Hepatocyte (in vitro differentiated cells): ENCODE data around the gene ATF6. TPM values are rescaled to one million over a fixed set of nuclear protein-coding genes. Genes with fewer than 3 reads are reported as not detected.
A peak's percentile ranks its signal among the peaks of the same experiment; 100 is the strongest.

ENCODE experiments used
- DNase-seq: peaks from one replicate; pipeline ENCODE4 v3.0.0-alpha.2; 2016; ENCODE audit warnings: low spot score
- H2AFZ ChIP-seq: fragments of 200-600 bp; sonication (generic); 2 replicates; pipeline ENCODE4 v1.6.0; 2016; ENCODE audit warnings: antibody characterized with exemption, mild to moderate bottlenecking
- H3K27ac ChIP-seq: fragments of 200-600 bp; sonication (generic); 2 replicates; pipeline ENCODE4 v1.5.1; 2016; ENCODE audit warnings: mild to moderate bottlenecking
- H3K27me3 ChIP-seq: fragments of 200-600 bp; sonication (generic); 2 replicates; pipeline ENCODE4 v1.6.1; 2016
- H3K36me3 ChIP-seq: fragments of 200-600 bp; sonication (generic); replicated peaks from 2 replicates; pipeline ENCODE4 v1.5.1; 2016; ENCODE audit warnings: low read depth; ENCODE audit not compliant: insufficient read depth
- H3K4me1 ChIP-seq: fragments of 200-600 bp; sonication (generic); 2 replicates; pipeline ENCODE4 v1.5.1; 2016; ENCODE audit warnings: mild to moderate bottlenecking, moderate library complexity; ENCODE audit not compliant: insufficient read depth
- H3K4me2 ChIP-seq: fragments of 200-600 bp; sonication (generic); 2 replicates; pipeline ENCODE4 v1.6.0; 2016
- H3K4me3 ChIP-seq: fragments of 200-600 bp; sonication (generic); 2 replicates; pipeline ENCODE4 v1.5.1; 2016; ENCODE audit warnings: mild to moderate bottlenecking
- H3K79me2 ChIP-seq: fragments of 200-600 bp; sonication (generic); 2 replicates; pipeline ENCODE4 v1.6.0; 2017; ENCODE audit warnings: mild to moderate bottlenecking
- H3K9me2 ChIP-seq: fragments of 200-600 bp; sonication (generic); replicated peaks from 2 replicates; pipeline ENCODE4 v1.6.0; 2017; ENCODE audit warnings: mild to moderate bottlenecking; ENCODE audit not compliant: insufficient read depth
- H3K9me3 ChIP-seq: fragments of 200-600 bp; sonication (generic); 2 replicates; pipeline ENCODE4 v1.5.1; 2016; ENCODE audit warnings: low read depth, mild to moderate bottlenecking
- H4K20me1 ChIP-seq: fragments of 200-600 bp; sonication (generic); 2 replicates; pipeline ENCODE4 v1.6.0; 2016; ENCODE audit warnings: mild to moderate bottlenecking; ENCODE audit not compliant: insufficient read depth, poor library complexity, severe bottlenecking
- EZH2 ChIP-seq: fragments of 200-600 bp; sonication (generic); IDR thresholded peaks from 2 replicates; pipeline ENCODE4 v1.6.1; 2016; ENCODE audit warnings: antibody characterized with exemption, mild to moderate bottlenecking, borderline replicate concordance
- EZH2phosphoT487 ChIP-seq: fragments of 200-600 bp; sonication (generic); IDR thresholded peaks from one replicate; pipeline ENCODE4 v1.6.1; 2018; ENCODE audit warnings: antibody characterized with exemption, mild to moderate bottlenecking, low read depth, moderate library complexity; ENCODE audit not compliant: unreplicated experiment, severe bottlenecking
- WGBS: methylation state at CpG from one replicate; pipeline ENCODE4 v1.1.6; 2016; ENCODE audit warnings: low lambda C conversion rate; ENCODE audit errors: missing lambda C conversion rate; 5-methylcytosine and 5-hydroxymethylcytosine counted together
- polyA plus RNA-seq: library from polyadenylated mRNA; unstranded; fragments of >200 nt; fragmentation: Nextera tagmentation; extraction: Ambion mirVana; gene quantifications from 2 replicates; pipeline ENCODE4 v1.2.1, GENCODE V29; 2016
- total RNA-seq: library from RNA; depleted of rRNA; stranded (reverse); fragments of >200 nt; gene quantifications from 2 replicates; pipeline ENCODE4 v1.2.3, GENCODE V29; 2014
- TF ChIP-seq, protein P1 (sequence below): fragments of 200-600 bp; sonication (generic); IDR thresholded peaks from 2 replicates; pipeline ENCODE4 v1.5.1; 2016; ENCODE audit warnings: antibody characterized with exemption, mild to moderate bottlenecking; ENCODE audit not compliant: poor library complexity

Gene ATF6
- total and polyA plus RNA-seq, 2 experiments from 2014 or later: 15.3 to 29.8 TPM

DNA sequence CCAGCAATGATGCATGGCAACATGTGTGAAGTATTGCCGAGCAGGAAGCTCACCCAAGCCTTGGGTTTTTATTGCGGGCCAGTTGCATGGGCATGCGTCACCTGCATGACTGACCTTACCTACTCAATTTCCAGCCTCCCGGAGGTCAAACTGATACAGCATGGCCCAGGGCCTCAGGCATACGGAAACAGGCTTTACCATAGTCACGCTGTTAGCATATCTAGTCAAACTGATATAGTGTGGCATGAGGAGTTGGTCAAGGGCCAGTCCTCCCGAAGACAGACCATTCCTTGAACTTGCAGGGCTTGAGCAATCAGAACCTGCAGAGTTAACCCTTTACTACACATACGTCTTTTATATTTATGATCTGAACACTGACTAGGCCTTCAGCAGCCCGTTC lies 22.9 kb upstream of the ATF6 start:
- H3K36me3 ChIP-seq: no peaks in the 10 kb centered on the region
- 67% methylated on average over 9 of the region's 9 CpGs for WGBS
- H3K4me2 ChIP-seq: no peak overlapping the region
- no peaks in the 10 kb centered on the region for H3K79me2 ChIP-seq
- H3K27me3 ChIP-seq: no peaks in the 10 kb centered on the region
- H3K9me3 ChIP-seq: no peaks in the 10 kb centered on the region
- peak; percentile 26 for DNase-seq
- no peaks in the 10 kb centered on the region for H4K20me1 ChIP-seq
- H3K9me2 ChIP-seq: no peaks in the 10 kb centered on the region
- H3K27ac ChIP-seq: peak overlapping the region; percentile 73
- no peaks in the 10 kb centered on the region for H3K4me1 ChIP-seq
- H3K4me3 ChIP-seq: no peak overlapping the region
- no peak overlapping the region for H2AFZ ChIP-seq
- TF ChIP-seq, protein P1, sequence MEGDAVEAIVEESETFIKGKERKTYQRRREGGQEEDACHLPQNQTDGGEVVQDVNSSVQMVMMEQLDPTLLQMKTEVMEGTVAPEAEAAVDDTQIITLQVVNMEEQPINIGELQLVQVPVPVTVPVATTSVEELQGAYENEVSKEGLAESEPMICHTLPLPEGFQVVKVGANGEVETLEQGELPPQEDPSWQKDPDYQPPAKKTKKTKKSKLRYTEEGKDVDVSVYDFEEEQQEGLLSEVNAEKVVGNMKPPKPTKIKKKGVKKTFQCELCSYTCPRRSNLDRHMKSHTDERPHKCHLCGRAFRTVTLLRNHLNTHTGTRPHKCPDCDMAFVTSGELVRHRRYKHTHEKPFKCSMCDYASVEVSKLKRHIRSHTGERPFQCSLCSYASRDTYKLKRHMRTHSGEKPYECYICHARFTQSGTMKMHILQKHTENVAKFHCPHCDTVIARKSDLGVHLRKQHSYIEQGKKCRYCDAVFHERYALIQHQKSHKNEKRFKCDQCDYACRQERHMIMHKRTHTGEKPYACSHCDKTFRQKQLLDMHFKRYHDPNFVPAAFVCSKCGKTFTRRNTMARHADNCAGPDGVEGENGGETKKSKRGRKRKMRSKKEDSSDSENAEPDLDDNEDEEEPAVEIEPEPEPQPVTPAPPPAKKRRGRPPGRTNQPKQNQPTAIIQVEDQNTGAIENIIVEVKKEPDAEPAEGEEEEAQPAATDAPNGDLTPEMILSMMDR: no peak
- no peak for TF ChIP-seq EZH2phosphoT487
- TF ChIP-seq EZH2: no peak

- TF ChIP-seq, protein P1: no peak
- TF ChIP-seq EZH2phosphoT487 (no peak), EZH2 (no peak)
- H3K79me2 ChIP-seq: peaks cover 25% of the 10 kb centered on the region
- H3K36me3 ChIP-seq: no peaks in the 10 kb centered on the region
- DNase-seq: no peak
- no peak overlapping the region for H3K27ac ChIP-seq
- no peak overlapping the region for H2AFZ ChIP-seq
- no peaks in the 10 kb centered on the region for H3K9me2 ChIP-seq
- peaks cover 13% of the 10 kb centered on the region for H4K20me1 ChIP-seq
- 51% methylated on average over 6 of the region's 6 CpGs for WGBS
- no peak overlapping the region for H3K4me3 ChIP-seq
- peaks cover 12% of the 10 kb centered on the region for H3K4me1 ChIP-seq
- H3K4me2 ChIP-seq: no peak overlapping the region
- H3K9me3 ChIP-seq: no peaks in the 10 kb centered on the region
- H3K27me3 ChIP-seq: no peaks in the 10 kb centered on the region
Measured at GRCh38 chr1:161747801-161748200, 18.3 kb upstream of the ATF6 start.

DNA sequence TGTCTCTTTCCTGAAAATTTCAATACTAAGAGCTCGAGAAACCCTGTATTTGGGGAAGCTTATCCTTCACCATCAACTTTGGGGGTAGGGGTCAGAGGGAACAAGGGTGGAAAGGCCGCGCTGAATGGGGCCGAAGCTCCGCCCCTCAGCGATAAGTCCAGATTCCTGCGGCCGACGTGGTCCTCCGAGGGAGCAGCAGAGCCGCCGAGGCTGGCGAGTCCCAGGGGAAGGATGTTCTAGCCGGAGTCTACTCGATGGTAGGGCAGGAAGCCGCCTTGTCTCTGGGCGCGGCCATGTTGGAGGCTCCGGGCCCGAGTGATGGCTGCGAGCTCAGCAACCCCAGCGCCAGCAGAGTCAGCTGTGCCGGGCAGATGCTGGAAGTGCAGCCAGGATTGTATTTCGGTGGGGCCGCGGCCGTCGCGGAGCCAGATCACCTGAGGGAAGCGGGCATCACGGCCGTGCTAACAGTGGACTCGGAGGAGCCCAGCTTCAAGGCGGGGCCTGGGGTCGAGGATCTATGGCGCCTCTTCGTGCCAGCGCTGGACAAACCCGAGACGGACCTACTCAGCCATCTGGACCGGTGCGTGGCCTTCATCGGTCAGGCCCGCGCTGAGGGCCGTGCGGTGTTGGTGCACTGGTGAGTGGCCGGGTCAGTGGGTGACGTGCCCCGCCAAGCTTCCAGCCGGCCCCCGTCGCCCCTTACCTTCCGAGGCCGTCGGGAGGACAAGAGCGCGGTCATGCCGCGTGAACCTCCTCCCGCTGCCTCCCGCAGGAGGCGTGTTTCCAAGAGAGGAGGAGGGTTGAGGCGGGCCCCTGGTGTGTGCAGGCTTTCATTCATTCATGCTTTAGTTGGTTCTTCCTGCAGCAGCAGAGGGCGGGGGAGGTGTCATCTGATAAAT lies 16.4 kb upstream of the ATF6 start, which contains the start of gene DUSP12:
DUSP12 (plus strand) TSS at position 278 of the 899 bp plus-strand sequence; CDS start at position 294, 16 bp downstream.
- Histone ChIP-seq H3K36me3 (no peaks in the 10 kb centered on the region), H3K9me2 (no peaks in the 10 kb centered on the region), H3K4me1 (peaks cover 12% of the 10 kb centered on the region), H3K9me3 (no peaks in the 10 kb centered on the region), H3K79me2 (peaks cover 33% of the 10 kb centered on the region), H4K20me1 (peaks cover 13% of the 10 kb centered on the region), H3K27ac (peak within 1 kb of the TSS; percentile 99), H2AFZ (peak within 1 kb of the TSS; percentile 94), H3K4me2 (peak within 1 kb of the TSS; percentile 97), H3K4me3 (peak within 1 kb of the TSS; percentile 87), H3K27me3 (no peaks in the 10 kb centered on the region)
- TF ChIP-seq EZH2phosphoT487 (no peak), EZH2 (no peak)
- TF ChIP-seq, protein P1: peak; percentile 25
- peak; percentile 97 for DNase-seq
- under 1% methylated on average over 65 of the region's 65 CpGs for WGBS
